ENCODE data around the gene OST4.

DNA sequence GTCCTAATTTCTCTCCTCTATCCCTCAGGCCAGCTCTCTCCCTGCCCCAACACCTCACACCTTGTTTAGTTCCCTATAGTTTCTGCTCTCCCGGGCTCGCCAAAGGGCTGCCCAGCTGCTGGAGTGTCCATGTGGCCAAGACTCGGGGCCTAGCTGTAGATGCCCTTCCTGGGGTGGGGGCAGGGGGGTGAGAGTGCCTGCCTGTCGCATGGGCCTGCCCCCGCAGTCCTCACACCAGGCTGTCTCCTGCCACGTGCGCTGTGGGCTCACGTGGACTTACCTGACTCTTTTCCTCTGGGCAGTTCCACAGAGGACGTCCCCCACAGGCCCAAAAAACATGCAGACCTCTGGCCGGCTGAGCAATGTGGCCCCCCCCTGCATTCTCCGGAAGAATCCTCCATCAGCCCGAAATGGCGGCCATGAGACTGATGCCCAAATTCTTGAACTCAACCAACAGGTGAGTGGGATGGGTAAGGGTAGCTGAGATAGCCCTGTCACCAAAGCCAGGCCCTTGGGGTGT lies 46.1 kb downstream of the OST4 start:
- TF ChIP-seq, protein P1, sequence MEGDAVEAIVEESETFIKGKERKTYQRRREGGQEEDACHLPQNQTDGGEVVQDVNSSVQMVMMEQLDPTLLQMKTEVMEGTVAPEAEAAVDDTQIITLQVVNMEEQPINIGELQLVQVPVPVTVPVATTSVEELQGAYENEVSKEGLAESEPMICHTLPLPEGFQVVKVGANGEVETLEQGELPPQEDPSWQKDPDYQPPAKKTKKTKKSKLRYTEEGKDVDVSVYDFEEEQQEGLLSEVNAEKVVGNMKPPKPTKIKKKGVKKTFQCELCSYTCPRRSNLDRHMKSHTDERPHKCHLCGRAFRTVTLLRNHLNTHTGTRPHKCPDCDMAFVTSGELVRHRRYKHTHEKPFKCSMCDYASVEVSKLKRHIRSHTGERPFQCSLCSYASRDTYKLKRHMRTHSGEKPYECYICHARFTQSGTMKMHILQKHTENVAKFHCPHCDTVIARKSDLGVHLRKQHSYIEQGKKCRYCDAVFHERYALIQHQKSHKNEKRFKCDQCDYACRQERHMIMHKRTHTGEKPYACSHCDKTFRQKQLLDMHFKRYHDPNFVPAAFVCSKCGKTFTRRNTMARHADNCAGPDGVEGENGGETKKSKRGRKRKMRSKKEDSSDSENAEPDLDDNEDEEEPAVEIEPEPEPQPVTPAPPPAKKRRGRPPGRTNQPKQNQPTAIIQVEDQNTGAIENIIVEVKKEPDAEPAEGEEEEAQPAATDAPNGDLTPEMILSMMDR (IDR thresholded peaks at IDR 0.05; ENCODE audit: insufficient read depth, low read depth, low read length) = no peak
- TF ChIP-seq EZH2 (IDR thresholded peaks at IDR 0.05; ENCODE audit: insufficient read depth, low read length) = no peak

All from astrocyte (in vitro differentiated cells and primary cell).